Adrenal gland (tissue), 5 donors: ENCODE data around the gene EPHB2.

Experiments used
- CTCF ChIP-seq, 6 experiments: fragments of 450-650 bp in 4 of 6; fragments of 200-600 bp in 2 of 6; sonication (generic) in 1 of 6; IDR thresholded peaks; 1 replicate in 5 of 6; 2 replicates in 1 of 6; pipeline versions ENCODE4 v1.5.1 to v1.8.0; 2016 to 2021; ENCODE audit warnings: antibody characterized with exemption in 6 of 6, mild to moderate bottlenecking in 2 of 6, moderate library complexity in 1 of 6
- POLR2A ChIP-seq, 2 donors: fragments of 450-650 bp; IDR thresholded peaks; one replicate each; pipeline ENCODE4 v1.6.1; 2017; ENCODE audit warnings: antibody characterized with exemption in 2 of 2, mild to moderate bottlenecking in 2 of 2, moderate library complexity in 1 of 2
- donor health status: DM: no; HTN: no; CAD: no.

DNA sequence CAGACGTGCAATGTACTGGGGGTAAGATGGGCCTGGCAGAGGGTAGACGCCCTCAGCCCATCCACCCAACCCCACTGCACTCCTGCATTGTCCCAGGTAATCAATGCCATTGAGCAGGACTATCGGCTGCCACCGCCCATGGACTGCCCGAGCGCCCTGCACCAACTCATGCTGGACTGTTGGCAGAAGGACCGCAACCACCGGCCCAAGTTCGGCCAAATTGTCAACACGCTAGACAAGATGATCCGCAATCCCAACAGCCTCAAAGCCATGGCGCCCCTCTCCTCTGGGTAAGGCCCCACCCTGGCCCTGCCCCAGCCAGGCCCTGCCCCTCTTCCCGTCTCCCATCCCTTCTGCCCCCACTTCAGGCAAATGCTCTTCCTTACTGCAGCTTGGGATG, 199.6 kb downstream of the EPHB2 start:
- no peak for TF ChIP-seq CTCF (IDR thresholded peaks at IDR 0.05)
- TF ChIP-seq POLR2A (IDR thresholded peaks at IDR 0.05), result no peak
